ENCODE measurements around the gene HLCS. TPM values are rescaled to one million over a fixed set of nuclear protein-coding genes. Genes with fewer than 3 reads are reported as not detected.

The HLCS gene
- total and polyA plus RNA-seq, 4 experiments from 2014 or later: 8.3 to 14.7 (median 11.3) TPM

GRCh38 chr21:36908260-36908908 lies 58.1 kb downstream of the HLCS start:
- CTCF ChIA-PET (ENCODE audit: partially characterized antibody): no interaction called here
- H3K4me1 Mint-ChIP-seq: peaks cover 0 to 13% (median 8%) of the 10 kb centered on the region in 4 donors
- Histone ChIP-seq H3K27me3 (ENCODE audit: insufficient read depth, low read length) (no peaks in the 10 kb centered on the region), H3K9me3 (ENCODE audit: control insufficient read depth in 1 of 2, low read length in 2 of 2) (no peaks in the 10 kb centered on the region), H3K36me3 (ENCODE audit: insufficient read depth, low read length) (no peaks in the 10 kb centered on the region), H3K4me1 (ENCODE audit: insufficient read depth, low read length) (no peaks in the 10 kb centered on the region), H3K27ac (ENCODE audit: low read depth, low read length) (no peak overlapping the region), H3K4me3 (ENCODE audit: low read length in 2 of 2) (no peak overlapping the region)
- peaks cover 2 to 8% of the 10 kb centered on the region in 2 donors for H3K36me3 Mint-ChIP-seq
- H3K27me3 Mint-ChIP-seq: no peaks in the 10 kb centered on the region
- DNase-seq: no peak
- no peaks in the 10 kb centered on the region for H3K9me3 Mint-ChIP-seq
- H3K4me3 Mint-ChIP-seq: no peak overlapping the region
- POLR2A ChIA-PET (ENCODE audit: partially characterized antibody): no interaction called here
- H3K27ac Mint-ChIP-seq: peak overlapping the region in 1 of 7 donors; percentile 50
- intact Hi-C loops (cut with micrococcal nuclease): no loop called here

- Mint-ChIP-seq H3K27me3 (no peaks in the 10 kb centered on the region), H3K27ac (no peak overlapping the region), H3K36me3 (peaks cover 8 to 20% of the 10 kb centered on the region in 2 donors), H3K9me3 (no peaks in the 10 kb centered on the region), H3K4me1 (no peaks in the 10 kb centered on the region), H3K4me3 (no peak overlapping the region)
- DNase-seq: no peak
- Histone ChIP-seq H3K27me3 (ENCODE audit: insufficient read depth, low read length) (no peaks in the 10 kb centered on the region), H3K27ac (ENCODE audit: low read depth, low read length) (no peak overlapping the region), H3K4me1 (ENCODE audit: insufficient read depth, low read length) (no peaks in the 10 kb centered on the region), H3K9me3 (ENCODE audit: control insufficient read depth in 1 of 2, low read length in 2 of 2) (no peaks in the 10 kb centered on the region), H3K4me3 (ENCODE audit: low read length in 2 of 2) (no peak overlapping the region), H3K36me3 (ENCODE audit: insufficient read depth, low read length) (no peaks in the 10 kb centered on the region)
- intact Hi-C loops (cut with micrococcal nuclease): no loop called here
- CTCF ChIA-PET (ENCODE audit: partially characterized antibody): no interaction called here
- POLR2A ChIA-PET (ENCODE audit: partially characterized antibody): no interaction called here
These were observed 62.3 kb downstream of the HLCS start for GRCh38 chr21:36904093-36904666.

- no peak for DNase-seq
- POLR2A ChIA-PET (ENCODE audit: partially characterized antibody): no interaction called here
- H3K4me1 Mint-ChIP-seq: no peaks in the 10 kb centered on the region
- Histone ChIP-seq H3K27me3 (ENCODE audit: insufficient read depth, low read length) (no peaks in the 10 kb centered on the region), H3K36me3 (ENCODE audit: insufficient read depth, low read length) (no peaks in the 10 kb centered on the region), H3K9me3 (ENCODE audit: control insufficient read depth in 1 of 2, low read length in 2 of 2) (no peaks in the 10 kb centered on the region), H3K4me1 (ENCODE audit: insufficient read depth, low read length) (no peaks in the 10 kb centered on the region), H3K4me3 (ENCODE audit: low read length in 2 of 2) (no peak overlapping the region), H3K27ac (ENCODE audit: low read depth, low read length) (no peak overlapping the region)
- H3K36me3 Mint-ChIP-seq: peaks cover 9 to 20% of the 10 kb centered on the region in 2 donors
- H3K9me3 Mint-ChIP-seq: no peaks in the 10 kb centered on the region
- no peaks in the 10 kb centered on the region for H3K27me3 Mint-ChIP-seq
- CTCF ChIA-PET (ENCODE audit: partially characterized antibody): no interaction called here
- intact Hi-C loops (cut with micrococcal nuclease): no loop called here
- H3K27ac Mint-ChIP-seq: peak overlapping the region in 1 of 7 donors; percentile 24
- no peak overlapping the region for H3K4me3 Mint-ChIP-seq
These were observed 63.7 kb downstream of the HLCS start for GRCh38 chr21:36902793-36903192.

GRCh38 chr21:36902331-36902730 lies 64.1 kb downstream of the HLCS start:
- H3K27me3 ChIP-seq (ENCODE audit: insufficient read depth, low read length): no peaks in the 10 kb centered on the region
- Mint-ChIP-seq H3K36me3 (peaks cover 10 to 23% of the 10 kb centered on the region in 2 donors), H3K9me3 (no peaks in the 10 kb centered on the region), H3K27ac (no peak overlapping the region), H3K4me3 (no peak overlapping the region), H3K27me3 (no peaks in the 10 kb centered on the region), H3K4me1 (no peaks in the 10 kb centered on the region)
- CTCF ChIA-PET (ENCODE audit: partially characterized antibody): no interaction called here
- no peaks in the 10 kb centered on the region for H3K9me3 ChIP-seq (ENCODE audit: control insufficient read depth in 1 of 2, low read length in 2 of 2)
- H3K4me1 ChIP-seq (ENCODE audit: insufficient read depth, low read length): no peaks in the 10 kb centered on the region
- intact Hi-C loops (cut with micrococcal nuclease): no loop called here
- POLR2A ChIA-PET (ENCODE audit: partially characterized antibody): no interaction called here
- no peak for DNase-seq
- H3K27ac ChIP-seq (ENCODE audit: low read depth, low read length): no peak overlapping the region
- no peaks in the 10 kb centered on the region for H3K36me3 ChIP-seq (ENCODE audit: insufficient read depth, low read length)
- no peak overlapping the region for H3K4me3 ChIP-seq (ENCODE audit: low read length in 2 of 2)

GRCh38 chr21:36901575-36901974 lies 64.9 kb downstream of the HLCS start:
- Histone ChIP-seq H3K36me3 (ENCODE audit: insufficient read depth, low read length) (peaks cover 4% of the 10 kb centered on the region), H3K4me1 (ENCODE audit: insufficient read depth, low read length) (no peaks in the 10 kb centered on the region), H3K27ac (ENCODE audit: low read depth, low read length) (no peak overlapping the region), H3K4me3 (ENCODE audit: low read length in 2 of 2) (no peak overlapping the region), H3K27me3 (ENCODE audit: insufficient read depth, low read length) (no peaks in the 10 kb centered on the region), H3K9me3 (ENCODE audit: control insufficient read depth in 1 of 2, low read length in 2 of 2) (no peaks in the 10 kb centered on the region)
- Mint-ChIP-seq H3K4me3 (no peak overlapping the region), H3K4me1 (no peaks in the 10 kb centered on the region), H3K36me3 (peaks cover 14 to 30% of the 10 kb centered on the region in 2 donors), H3K9me3 (no peaks in the 10 kb centered on the region), H3K27ac (no peak overlapping the region), H3K27me3 (no peaks in the 10 kb centered on the region)
- intact Hi-C loops (cut with micrococcal nuclease): no loop called here
- POLR2A ChIA-PET (ENCODE audit: partially characterized antibody): no interaction called here
- CTCF ChIA-PET (ENCODE audit: partially characterized antibody): no interaction called here
- no peak for DNase-seq

DNA sequence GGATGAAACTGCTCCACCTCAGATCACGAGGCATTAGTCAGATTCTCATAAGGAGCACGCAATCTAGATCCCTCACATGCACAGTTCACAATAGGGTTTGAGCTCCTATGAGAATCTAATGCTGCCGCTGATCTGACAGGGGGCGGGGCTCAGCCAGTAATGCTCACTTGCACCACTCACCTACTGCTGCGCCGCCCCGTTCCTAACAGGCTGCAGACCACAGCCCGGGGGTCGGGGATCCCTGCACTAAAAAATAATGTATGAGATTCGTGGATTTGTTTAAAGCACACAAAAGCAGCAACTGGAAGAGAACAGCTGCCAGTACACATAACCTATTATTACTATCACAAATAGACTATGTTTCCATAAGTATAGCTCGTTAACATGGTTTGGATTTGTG lies 72.9 kb downstream of the HLCS start:
- H3K36me3 Mint-ChIP-seq: peaks cover 45 to 59% of the 10 kb centered on the region in 2 donors
- H3K4me3 Mint-ChIP-seq: no peak overlapping the region

GRCh38 chr21:36892201-36892600 lies 74.3 kb downstream of the HLCS start:
- Histone ChIP-seq H3K27ac (ENCODE audit: low read depth, low read length) (no peak overlapping the region), H3K27me3 (ENCODE audit: insufficient read depth, low read length) (no peaks in the 10 kb centered on the region), H3K36me3 (ENCODE audit: insufficient read depth, low read length) (peaks cover 5% of the 10 kb centered on the region), H3K4me1 (ENCODE audit: insufficient read depth, low read length) (no peaks in the 10 kb centered on the region), H3K4me3 (ENCODE audit: low read length in 2 of 2) (no peak overlapping the region), H3K9me3 (ENCODE audit: control insufficient read depth in 1 of 2, low read length in 2 of 2) (no peaks in the 10 kb centered on the region)
- DNase-seq: no peak
- intact Hi-C loops (cut with micrococcal nuclease): no loop called here
- H3K4me1 Mint-ChIP-seq: peaks cover 0 to 2% (median under 1%) of the 10 kb centered on the region in 4 donors
- no peaks in the 10 kb centered on the region for H3K9me3 Mint-ChIP-seq
- peaks cover 50 to 59% of the 10 kb centered on the region in 2 donors for H3K36me3 Mint-ChIP-seq
- CTCF ChIA-PET (ENCODE audit: partially characterized antibody): no interaction called here
- no peak overlapping the region for H3K4me3 Mint-ChIP-seq
- POLR2A ChIA-PET (ENCODE audit: partially characterized antibody): no interaction called here
- no peaks in the 10 kb centered on the region for H3K27me3 Mint-ChIP-seq
- no peak overlapping the region for H3K27ac Mint-ChIP-seq

More for the DNA sequence above, 72.9 kb downstream of the HLCS start:
- POLR2A ChIA-PET (ENCODE audit: partially characterized antibody): no interaction called here
- CTCF ChIA-PET (ENCODE audit: partially characterized antibody): no interaction called here
- DNase-seq: no peak
- Mint-ChIP-seq H3K9me3 (no peaks in the 10 kb centered on the region), H3K4me1 (peaks cover 0 to 2% (median under 1%) of the 10 kb centered on the region in 4 donors), H3K27ac (no peak overlapping the region), H3K27me3 (no peaks in the 10 kb centered on the region)
- Histone ChIP-seq H3K27me3 (ENCODE audit: insufficient read depth, low read length) (no peaks in the 10 kb centered on the region), H3K4me3 (ENCODE audit: low read length in 2 of 2) (no peak overlapping the region), H3K9me3 (ENCODE audit: control insufficient read depth in 1 of 2, low read length in 2 of 2) (no peaks in the 10 kb centered on the region), H3K4me1 (ENCODE audit: insufficient read depth, low read length) (no peaks in the 10 kb centered on the region), H3K36me3 (ENCODE audit: insufficient read depth, low read length) (peaks cover 5% of the 10 kb centered on the region), H3K27ac (ENCODE audit: low read depth, low read length) (no peak overlapping the region)
- intact Hi-C loops (cut with micrococcal nuclease): no loop called here

All from CD4-positive, alpha-beta memory T cell (primary cell).